HG03025 (cell line): ENCODE measurements around the gene DCDC2.
"Not testable (repeated sequence)": the region's sequence is repeated elsewhere in the genome, so short reads cannot be mapped to it uniquely, and the experiment has no call there.

Experiments
- ATAC-seq: cut with Tn5 transposase; IDR thresholded peaks from one replicate; pipeline ENCODE4 v1.9.1; 2021; ENCODE audit warnings: mild to moderate bottlenecking, moderate library complexity; ENCODE audit not compliant: unreplicated experiment, low FRiP score

Gene DCDC2

DNA sequence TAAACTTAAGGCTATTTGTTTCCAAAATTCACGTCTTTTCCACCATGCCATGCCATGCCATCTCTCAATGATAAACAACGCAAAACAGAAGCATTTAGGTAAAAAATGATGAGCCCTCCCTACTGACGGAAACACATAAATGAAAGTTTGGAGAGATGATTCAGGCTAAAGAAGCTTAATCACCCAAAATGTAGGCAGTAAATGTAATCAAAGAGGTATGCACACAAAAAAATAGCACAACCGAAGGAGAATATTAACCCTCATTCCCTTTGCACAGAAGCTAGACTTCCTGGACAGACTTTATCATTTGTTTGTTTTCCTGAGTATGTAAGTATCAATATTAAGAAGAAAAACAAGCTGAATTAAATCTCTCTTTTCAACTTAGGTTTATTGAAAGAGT lies 28.8 kb downstream of the DCDC2 start:
- no peak for ATAC-seq

- ATAC-seq = no peak
These were observed 30.1 kb downstream of the DCDC2 start for GRCh38 chr6:24327756-24328155.

GRCh38 chr6:24325978-24326377 lies 31.9 kb downstream of the DCDC2 start:
- ATAC-seq = no peak

GRCh38 chr6:24324617-24325016 lies 33.2 kb downstream of the DCDC2 start:
- no peak for ATAC-seq

- ATAC-seq = no peak
These were observed 34.1 kb downstream of the DCDC2 start for GRCh38 chr6:24323632-24324337.

DNA sequence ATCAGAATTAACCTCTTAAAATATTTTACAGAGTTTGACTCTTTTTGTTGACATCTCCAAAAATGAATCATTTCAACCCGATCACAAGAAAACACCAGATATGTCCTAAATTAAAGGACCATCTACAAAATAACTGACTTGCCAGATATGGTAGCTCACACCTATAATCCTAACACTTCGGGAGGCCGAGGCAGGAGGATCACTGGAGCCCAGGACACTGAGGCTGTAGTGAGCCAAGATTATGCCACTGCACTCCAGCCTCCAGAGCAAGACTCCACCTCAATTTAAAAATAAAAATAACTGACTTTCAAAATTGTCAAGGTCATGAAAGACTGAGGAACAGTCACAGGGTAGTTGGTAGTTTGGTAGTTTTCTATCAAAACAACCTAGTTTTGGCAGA lies 34.9 kb downstream of the DCDC2 start:
- no peak for ATAC-seq

DNA sequence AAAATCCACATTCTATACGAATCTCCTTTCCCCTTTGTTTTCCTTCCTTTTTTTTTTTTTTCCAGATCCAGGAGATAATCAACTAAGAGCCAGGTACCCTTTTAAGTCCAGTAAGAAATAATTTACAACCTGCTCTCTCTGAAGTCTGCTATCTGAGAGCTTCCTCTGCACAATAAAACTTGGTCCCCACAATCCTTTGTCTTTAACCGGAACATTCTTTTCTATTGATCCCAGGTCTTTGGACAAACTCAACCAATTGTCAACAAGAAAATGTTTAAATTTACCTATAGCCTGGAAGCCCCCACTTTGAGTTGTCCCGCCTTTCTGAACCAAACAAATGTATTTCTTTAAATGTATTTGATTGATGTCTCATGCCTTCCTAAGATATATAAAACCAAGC lies 35.4 kb downstream of the DCDC2 start:
- not testable (repeated sequence) for ATAC-seq

DNA sequence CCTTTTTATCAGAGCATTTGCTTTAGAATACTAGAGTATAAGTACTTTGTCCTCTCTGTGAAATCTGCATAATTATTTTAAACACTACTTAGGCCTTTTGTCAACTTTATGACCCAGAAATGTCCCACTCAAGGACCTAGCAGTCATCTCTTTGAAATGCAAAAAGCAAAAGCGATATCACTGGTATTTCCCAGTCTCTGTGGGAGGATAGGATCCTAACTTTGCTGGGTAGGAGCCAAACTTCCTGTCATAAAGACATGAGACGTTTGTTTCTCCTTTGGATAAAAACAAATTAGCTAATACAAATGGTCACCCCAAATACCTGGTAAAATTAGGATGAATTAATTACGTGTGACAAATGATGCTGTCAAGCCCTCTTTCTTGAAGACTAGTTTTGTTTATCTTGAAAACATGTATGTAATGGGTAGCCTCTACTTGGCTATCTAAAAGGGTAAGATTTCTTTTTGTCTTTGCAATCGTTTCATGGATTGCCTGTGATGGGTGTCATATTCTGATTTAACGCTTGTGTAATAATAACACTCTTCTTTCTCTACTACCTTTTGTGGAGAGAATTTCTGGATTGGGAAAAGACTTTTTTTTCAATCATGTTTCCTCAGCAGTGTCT lies 36.2 kb downstream of the DCDC2 start:
- ATAC-seq = no peak

DNA sequence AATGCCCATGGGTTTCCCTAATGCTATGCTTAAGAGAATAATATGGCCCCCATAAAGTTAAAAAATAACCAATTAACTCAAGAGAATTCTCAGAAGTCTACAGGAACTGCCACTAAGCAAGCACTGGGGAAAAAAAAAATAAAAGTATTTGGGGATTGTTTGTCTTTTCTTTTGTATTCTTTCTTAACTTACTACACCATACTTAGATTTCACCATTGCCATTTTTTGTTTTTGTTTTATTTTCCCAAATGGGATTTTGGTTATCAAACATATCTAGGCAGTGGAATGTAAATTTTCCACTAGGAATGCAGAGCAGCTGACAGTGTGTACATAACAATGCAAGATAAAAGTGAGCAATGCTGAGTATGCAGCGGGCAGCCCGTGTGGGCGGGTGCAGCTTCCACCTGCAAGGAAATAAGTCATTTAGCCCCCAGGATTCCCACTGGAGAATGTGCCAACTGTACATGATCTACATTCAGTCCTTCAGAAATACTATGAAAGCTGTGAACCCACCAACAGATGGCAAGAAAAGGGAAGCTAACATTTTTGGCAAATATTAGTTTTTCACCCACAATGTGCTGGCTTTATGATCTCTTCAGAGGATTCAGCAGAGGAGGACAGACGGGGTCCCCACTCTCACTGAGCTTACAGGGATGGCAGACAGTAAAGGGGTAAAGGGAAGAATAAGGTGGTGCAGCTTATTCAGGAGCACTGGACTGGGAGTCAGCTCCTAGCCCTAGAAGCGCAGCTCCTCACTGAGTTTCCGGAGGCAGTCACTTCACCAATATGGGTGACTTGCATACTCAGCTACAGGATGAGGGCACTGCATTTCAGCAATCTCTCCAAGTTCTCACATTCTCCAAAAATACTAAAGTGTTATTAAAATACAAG lies 44.4 kb downstream of the DCDC2 start:
- ATAC-seq = no peak

GRCh38 chr6:24311775-24312174 lies 46.1 kb downstream of the DCDC2 start:
- not testable (repeated sequence) for ATAC-seq

- no peak for ATAC-seq
These were observed 50.0 kb downstream of the DCDC2 start for GRCh38 chr6:24307881-24308280.

GRCh38 chr6:24306936-24307335 lies 50.9 kb downstream of the DCDC2 start:
- no peak for ATAC-seq

DNA sequence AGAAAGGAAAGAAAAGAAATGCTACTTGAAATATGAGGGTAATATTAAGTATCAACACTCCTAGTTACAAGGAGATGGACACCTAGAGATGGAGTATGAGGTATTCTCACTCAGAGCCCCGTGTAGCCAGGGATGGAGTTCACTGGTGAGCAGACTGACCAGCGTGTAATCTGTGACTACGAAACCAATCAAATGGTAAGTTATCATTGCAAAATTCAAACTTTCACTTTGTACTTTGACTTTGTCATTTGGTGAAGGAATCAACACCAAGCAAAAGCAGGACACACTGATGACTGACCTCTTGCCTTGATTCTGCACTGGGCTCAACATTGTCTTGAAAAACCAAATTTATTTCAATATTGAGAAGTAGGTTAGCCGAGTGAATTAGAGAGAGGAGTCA lies 51.8 kb downstream of the DCDC2 start:
- no peak for ATAC-seq

DNA sequence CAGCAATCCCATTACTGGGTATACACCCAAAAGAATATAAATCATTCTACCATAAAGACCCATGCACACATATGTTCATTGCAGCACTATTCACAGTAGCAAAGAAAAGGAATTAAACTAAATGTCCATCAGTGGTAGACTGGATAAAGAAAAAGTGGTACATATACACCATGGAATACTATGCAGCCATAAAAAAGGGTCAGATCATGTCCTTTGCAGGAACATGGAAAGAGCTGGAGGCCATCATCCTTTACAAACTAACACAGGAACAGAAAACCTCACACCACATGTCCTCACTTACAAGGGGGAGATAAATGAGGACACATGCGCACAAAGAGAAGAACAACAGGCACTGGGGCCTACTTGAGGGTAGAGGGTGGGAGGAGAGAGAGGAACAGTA lies 60.9 kb downstream of the DCDC2 start:
- no peak for ATAC-seq

DNA sequence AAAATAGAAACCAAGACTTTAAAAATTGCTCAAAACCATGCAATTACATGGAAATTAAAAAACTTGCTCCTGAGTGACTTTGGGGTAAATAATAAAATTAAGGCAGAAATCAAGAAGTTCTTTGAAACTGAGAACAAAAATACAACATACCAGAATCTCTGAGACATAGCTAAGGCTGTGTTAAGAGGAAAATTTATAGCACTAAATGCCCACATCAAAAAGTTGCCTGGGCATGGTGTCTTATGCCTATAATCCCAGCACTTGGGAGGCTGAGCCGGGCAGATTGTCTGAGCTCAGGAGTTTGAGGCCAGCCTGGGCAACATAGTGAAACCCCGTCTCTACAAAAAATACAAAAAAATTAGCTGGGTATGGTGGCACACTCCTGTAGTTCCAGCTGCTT lies 64.0 kb downstream of the DCDC2 start:
- not testable (repeated sequence) for ATAC-seq

DNA sequence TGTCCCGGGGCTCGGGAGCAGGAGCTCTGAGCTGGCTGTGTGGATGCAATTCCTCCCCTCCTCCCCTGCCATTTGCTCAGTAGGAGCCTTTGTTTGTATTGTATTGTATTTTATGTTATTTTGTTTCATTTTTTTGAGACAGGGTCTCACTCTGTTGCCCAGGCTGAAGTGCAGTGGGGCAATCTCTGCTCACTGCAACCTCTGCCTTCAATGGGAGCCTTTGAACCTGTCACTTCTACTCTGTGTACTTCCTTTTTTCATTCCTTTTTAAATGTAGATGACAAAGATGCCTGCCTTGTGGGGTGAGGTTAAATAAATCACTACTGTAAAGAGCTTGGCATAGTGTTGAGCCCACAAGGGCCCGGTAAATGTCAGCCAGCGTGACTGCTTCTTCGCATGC lies 70.6 kb downstream of the DCDC2 start:
- no peak for ATAC-seq

GRCh38 chr6:24284006-24284405 lies 73.9 kb downstream of the DCDC2 start:
- no peak for ATAC-seq

DNA sequence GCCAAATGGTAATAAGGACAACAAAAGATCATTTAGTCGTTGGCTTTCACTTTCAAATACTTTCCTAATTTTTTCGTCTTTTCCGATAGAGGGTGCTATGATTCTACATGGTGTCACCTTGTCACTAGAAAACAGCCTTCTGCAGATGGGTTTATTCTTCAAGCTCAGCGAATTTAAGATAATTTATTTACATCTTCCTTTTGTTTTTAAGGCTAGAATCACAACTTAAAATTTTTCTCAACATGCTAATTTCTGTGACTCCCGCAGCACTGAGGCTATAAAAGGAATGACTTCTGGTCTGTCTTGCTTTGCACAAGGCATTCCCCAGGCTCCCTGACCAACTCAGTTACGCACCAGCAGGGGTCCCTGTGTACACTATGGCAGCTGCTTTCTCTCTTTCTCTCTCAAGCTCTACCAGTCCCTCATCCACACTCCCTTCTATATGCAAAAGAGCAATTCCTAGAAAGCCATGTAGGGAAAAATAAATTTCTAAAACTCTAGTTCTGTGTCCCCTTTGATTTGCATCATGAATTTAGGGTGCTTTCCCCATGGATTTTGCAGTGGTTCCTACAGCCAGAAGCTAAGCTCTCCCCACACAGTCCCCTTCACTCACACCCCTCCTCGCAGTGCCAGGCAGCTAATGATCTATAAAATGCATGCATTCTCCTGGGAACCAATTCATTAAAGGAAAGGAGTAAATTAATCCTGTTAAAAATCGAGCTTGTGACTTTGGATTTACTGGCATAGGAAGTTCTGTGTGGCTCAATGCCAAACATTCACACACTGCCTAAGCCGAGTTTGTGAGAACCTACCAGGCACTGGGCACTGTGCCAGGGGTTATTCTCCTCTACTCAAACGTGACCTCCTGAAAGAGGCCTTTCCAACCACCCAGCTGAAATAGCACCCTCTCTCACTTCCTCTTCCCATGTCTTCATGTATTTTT lies 74.5 kb downstream of the DCDC2 start:
- ATAC-seq = peak; percentile 72

GRCh38 chr6:24274441-24275083 lies 83.3 kb downstream of the DCDC2 start:
- ATAC-seq = no peak
